NCI-H2029 (cell line): ENCODE results near the gene EGFR.
A peak's percentile ranks its signal among the peaks of the same experiment; 100 is the strongest.

Source experiments
- DNase-seq: peaks from one replicate; lab custom pipeline; 2025; lab: John Stamatoyannopoulos, UW

The EGFR gene

GRCh38 chr7:55018361-55019190 lies at the start of gene EGFR:
Gene EGFR, plus strand, starts transcription at chr7:55019017. Its CDS starts 261 bp downstream, at chr7:55019278.
- peak; percentile 34 for DNase-seq

- DNase-seq, result no peak
Measured at GRCh38 chr7:54969208-54969967, 49.4 kb upstream of the EGFR start.

GRCh38 chr7:54972733-54973294 lies 46.0 kb upstream of the EGFR start:
- DNase-seq, result no peak

GRCh38 chr7:54978364-54979116 lies 40.3 kb upstream of the EGFR start:
- no peak for DNase-seq

- no peak for DNase-seq
Measured at GRCh38 chr7:54980521-54980920, 38.3 kb upstream of the EGFR start.

GRCh38 chr7:54981913-54982312 lies 36.9 kb upstream of the EGFR start:
- no peak for DNase-seq

GRCh38 chr7:54985426-54986330 lies 33.1 kb upstream of the EGFR start:
- DNase-seq, result no peak

- DNase-seq, result no peak
Measured at GRCh38 chr7:54986716-54987115, 32.1 kb upstream of the EGFR start.

GRCh38 chr7:54987772-54988171 lies 31.0 kb upstream of the EGFR start:
- DNase-seq, result no peak

GRCh38 chr7:54988516-54988915 lies 30.3 kb upstream of the EGFR start:
- no peak for DNase-seq

- DNase-seq, result no peak
Measured at GRCh38 chr7:54989453-54990225, 29.2 kb upstream of the EGFR start.

- no peak for DNase-seq
Measured at GRCh38 chr7:54991341-54991740, 27.5 kb upstream of the EGFR start.

GRCh38 chr7:54992871-54993475 lies 25.8 kb upstream of the EGFR start:
- no peak for DNase-seq

- DNase-seq, result no peak
Measured at GRCh38 chr7:54995166-54995565, 23.7 kb upstream of the EGFR start.

- no peak for DNase-seq
Measured at GRCh38 chr7:54995610-54996363, 23.0 kb upstream of the EGFR start.

GRCh38 chr7:54996391-54996790 lies 22.4 kb upstream of the EGFR start:
- no peak for DNase-seq

- DNase-seq, result no peak
Measured at GRCh38 chr7:55004579-55004978, 14.2 kb upstream of the EGFR start.

- no peak for DNase-seq
Measured at GRCh38 chr7:55005241-55005851, 13.5 kb upstream of the EGFR start.

GRCh38 chr7:55006499-55006898 lies 12.3 kb upstream of the EGFR start:
- DNase-seq, result no peak
